Liver (tissue), 9 donors: ENCODE measurements around the gene ACE2. TPM values are rescaled to one million over a fixed set of nuclear protein-coding genes. Genes with fewer than 3 reads are reported as not detected.

Experiments used
- DNase-seq: peaks from one replicate; pipeline ENCODE4 v3.0.0-alpha.2; 2017; ENCODE audit warnings: low spot score
- H3K27ac ChIP-seq, 2 donors: one replicate each; pipeline ENCODE4 v1.7.0; 2013; ENCODE audit warnings: inconsistent platforms in 2 of 2, low read length in 2 of 2, control low read depth in 1 of 2, low read depth in 1 of 2, mild to moderate bottlenecking in 1 of 2
- H3K27me3 ChIP-seq, 4 donors: one replicate each; pipeline versions ENCODE4 v1.6.1 to v1.7.0; 2013; ENCODE audit warnings: low read length in 3 of 4, inconsistent platforms in 1 of 4, mild to moderate bottlenecking in 1 of 4, moderate library complexity in 1 of 4; ENCODE audit not compliant: control insufficient read depth in 4 of 4, insufficient read depth in 4 of 4
- H3K36me3 ChIP-seq, 4 donors: one replicate each; pipeline versions ENCODE4 v1.6.1 to v1.7.0; 2013; ENCODE audit warnings: low read length in 3 of 4, mild to moderate bottlenecking in 3 of 4, low read depth in 1 of 4, moderate library complexity in 1 of 4; ENCODE audit not compliant: control insufficient read depth in 4 of 4, insufficient read depth in 3 of 4
- H3K4me1 ChIP-seq, 4 donors: one replicate each; pipeline versions ENCODE4 v1.6.1 to v1.7.0; 2013; ENCODE audit warnings: low read length in 3 of 4, mild to moderate bottlenecking in 3 of 4, moderate library complexity in 1 of 4; ENCODE audit not compliant: control insufficient read depth in 4 of 4, insufficient read depth in 4 of 4
- H3K4me3 ChIP-seq, 3 donors: one replicate each; pipeline versions ENCODE4 v1.6.1 to v1.7.0; 2013; ENCODE audit warnings: low read length in 3 of 3, control low read depth in 1 of 3, low read depth in 1 of 3, mild to moderate bottlenecking in 1 of 3
- H3K9ac ChIP-seq, 2 donors: one replicate each; pipeline ENCODE4 v1.7.0; 2013; ENCODE audit warnings: low read length in 2 of 2, mild to moderate bottlenecking in 2 of 2, moderate library complexity in 2 of 2, control low read depth in 1 of 2, low read depth in 1 of 2
- H3K9me3 ChIP-seq, 4 donors: one replicate each; pipeline versions ENCODE4 v1.6.1 to v1.7.0; 2013; ENCODE audit warnings: low read length in 3 of 4; ENCODE audit not compliant: control insufficient read depth in 4 of 4
- ATF3 ChIP-seq: IDR thresholded peaks from 2 replicates; pipeline ENCODE4 v1.6.1; 2016; ENCODE audit warnings: antibody characterized with exemption
- CTCF ChIP-seq: fragments of 150-350 bp; IDR thresholded peaks from 2 replicates; pipeline ENCODE4 v1.5.1; 2017; ENCODE audit warnings: improper control_type of control experiment, low read depth, low read length; ENCODE audit not compliant: missing input control
- EGR1 ChIP-seq, 2 donors: IDR thresholded peaks; 2 replicates each; pipeline ENCODE4 v1.6.1; 2016 to 2018; ENCODE audit warnings: antibody characterized with exemption in 2 of 2, low read depth in 2 of 2
- FOXA1 ChIP-seq: IDR thresholded peaks from 2 replicates; pipeline ENCODE4 v1.6.1; 2016; ENCODE audit warnings: antibody characterized with exemption
- FOXA2 ChIP-seq: IDR thresholded peaks from 2 replicates; pipeline ENCODE4 v1.6.1; 2016; ENCODE audit warnings: antibody characterized with exemption
- GABPA ChIP-seq, 2 donors: IDR thresholded peaks in 1 of 2; conservative IDR thresholded peaks in 1 of 2; 2 replicates each; pipeline ENCODE4 v1.6.1; 2016; ENCODE audit warnings: antibody characterized with exemption in 2 of 2, mild to moderate bottlenecking in 1 of 2, moderate library complexity in 1 of 2
- HNF4A ChIP-seq, 2 donors: conservative IDR thresholded peaks; 2 replicates each; pipeline ENCODE4 v1.6.1; 2016; ENCODE audit warnings: antibody characterized with exemption in 2 of 2, mild to moderate bottlenecking in 2 of 2
- HNF4G ChIP-seq: IDR thresholded peaks from 2 replicates; pipeline ENCODE4 v1.6.1; 2016; ENCODE audit warnings: antibody characterized with exemption
- JUND ChIP-seq, 2 donors: IDR thresholded peaks; 2 replicates each; pipeline ENCODE4 v1.6.1; 2016; ENCODE audit warnings: antibody characterized with exemption in 2 of 2
- MAX ChIP-seq: IDR thresholded peaks from 2 replicates; pipeline ENCODE4 v1.6.1; 2016; ENCODE audit warnings: antibody characterized with exemption
- NR2F2 ChIP-seq: IDR thresholded peaks from 2 replicates; pipeline ENCODE4 v1.6.1; 2016; ENCODE audit warnings: antibody characterized with exemption
- RAD21 ChIP-seq, 2 donors: IDR thresholded peaks; 2 replicates each; pipeline ENCODE4 v1.6.1; 2016; ENCODE audit warnings: antibody characterized with exemption in 2 of 2, mild to moderate bottlenecking in 2 of 2
- REST ChIP-seq: IDR thresholded peaks from 2 replicates; pipeline ENCODE4 v1.6.1; 2016; ENCODE audit warnings: antibody characterized with exemption, mild to moderate bottlenecking
- RXRA ChIP-seq, 2 donors: IDR thresholded peaks; 2 replicates each; pipeline ENCODE4 v1.6.1; 2017 to 2018; ENCODE audit warnings: antibody characterized with exemption in 2 of 2, mild to moderate bottlenecking in 1 of 2
- SP1 ChIP-seq: IDR thresholded peaks from 2 replicates; pipeline ENCODE4 v1.6.1; 2018; ENCODE audit warnings: antibody characterized with exemption, mild to moderate bottlenecking
- TAF1 ChIP-seq: conservative IDR thresholded peaks from 2 replicates; pipeline ENCODE4 v1.6.1; 2016; ENCODE audit warnings: antibody characterized with exemption, mild to moderate bottlenecking
- YY1 ChIP-seq: IDR thresholded peaks from 2 replicates; pipeline ENCODE4 v1.6.1; 2016; ENCODE audit warnings: antibody characterized with exemption, mild to moderate bottlenecking
- ZBTB33 ChIP-seq: IDR thresholded peaks from 2 replicates; pipeline ENCODE4 v1.6.1; 2016; ENCODE audit warnings: antibody characterized with exemption
- WGBS: extraction: QIAGEN DNeasy Blood & Tissue Kit; methylation state at CpG from one replicate; pipeline ENCODE4 v1.1.7; 2013; 5-methylcytosine and 5-hydroxymethylcytosine counted together
- polyA plus RNA-seq, 2 donors: library from polyadenylated mRNA; stranded (reverse) in 1 of 2; unstranded in 1 of 2; fragments of 200-250 nt in 1 of 2; fragments of >200 nt in 1 of 2; fragmentation: Nextera tagmentation in 1 of 2; extraction: Ambion mirVana in 1 of 2; gene quantifications; one replicate each; pipeline versions ENCODE4 v1.2.1 to v1.2.3, GENCODE V29; 2013 to 2015
- total RNA-seq, 2 donors: library from RNA; depleted of rRNA; stranded (reverse); fragments of >200 nt; gene quantifications; one replicate each; pipeline ENCODE4 v1.2.3, GENCODE V29; 2014
- donor health status: healthy.
- donor health status: healthy.
- donor health status: healthy.
- donor health status: healthy.
- donor health status: healthy.

ACE2 gene
- total and polyA plus RNA-seq, 4 donors, result 0.33 to 4.1 (median 0.56) TPM

- no peak for DNase-seq
- no peak overlapping the region for H3K4me3 ChIP-seq
- no peak overlapping the region for H3K9ac ChIP-seq
- H3K9me3 ChIP-seq, result no peaks in the 10 kb centered on the region
- H3K36me3 ChIP-seq, result no peaks in the 10 kb centered on the region
- WGBS, result 55% methylated on average over 6 of the region's 6 CpGs
- H3K27ac ChIP-seq, result no peak overlapping the region
- no peak for TF ChIP-seq JUND (IDR thresholded peaks at IDR 0.05)
- TF ChIP-seq HNF4A (conservative IDR thresholded peaks at IDR 0.05), result no peak
- no peak for TF ChIP-seq RXRA (IDR thresholded peaks at IDR 0.05)
- TF ChIP-seq RAD21 (IDR thresholded peaks at IDR 0.05), result no peak
- TF ChIP-seq ATF3, result no peak
- no peak for TF ChIP-seq TAF1
- TF ChIP-seq MAX, result no peak
- no peak for TF ChIP-seq ZBTB33
- no peak for TF ChIP-seq NR2F2
- TF ChIP-seq FOXA2, result no peak
- TF ChIP-seq SP1, result no peak
- no peak for TF ChIP-seq HNF4G
- TF ChIP-seq FOXA1, result no peak
- TF ChIP-seq YY1, result no peak
- no peak for TF ChIP-seq CTCF
- no peak for TF ChIP-seq GABPA (IDR thresholded peaks at IDR 0.05 in 1 of 2, conservative IDR thresholded peaks at IDR 0.05 in 1 of 2)
- no peak for TF ChIP-seq REST
- no peak for TF ChIP-seq EGR1 (IDR thresholded peaks at IDR 0.05; ENCODE audit: low read depth in 2 of 2)
- H3K4me1 ChIP-seq, result no peaks in the 10 kb centered on the region
- no peaks in the 10 kb centered on the region for H3K27me3 ChIP-seq
Measured at GRCh38 chrX:15515931-15516330, 84.8 kb downstream of the ACE2 start.
